WI38 (cell line): ENCODE measurements around the gene PRKRA.

Experiments used
- H3K4me3 ChIP-seq: 2 replicates; pipeline ENCODE4 v1.5.1; 2011; ENCODE audit warnings: low read depth, mild to moderate bottlenecking, control low read depth, low read length
- TF ChIP-seq, protein P1 (sequence below): IDR thresholded peaks from 2 replicates; pipeline ENCODE4 v1.5.1; 2012; ENCODE audit warnings: low read depth, mild to moderate bottlenecking, control low read depth, low read length

The PRKRA gene

GRCh38 chr2:178450774-178451525 lies at the start of gene PRKRA, which contains the start of gene PJVK:
TSS of gene PRKRA (minus strand) at chr2:178451175. CDS start at chr2:178451030, 145 bp downstream.
TSS of gene PJVK (plus strand) at chr2:178451378. CDS start at chr2:178453410, 2,032 bp downstream.
- TF ChIP-seq, protein P1, sequence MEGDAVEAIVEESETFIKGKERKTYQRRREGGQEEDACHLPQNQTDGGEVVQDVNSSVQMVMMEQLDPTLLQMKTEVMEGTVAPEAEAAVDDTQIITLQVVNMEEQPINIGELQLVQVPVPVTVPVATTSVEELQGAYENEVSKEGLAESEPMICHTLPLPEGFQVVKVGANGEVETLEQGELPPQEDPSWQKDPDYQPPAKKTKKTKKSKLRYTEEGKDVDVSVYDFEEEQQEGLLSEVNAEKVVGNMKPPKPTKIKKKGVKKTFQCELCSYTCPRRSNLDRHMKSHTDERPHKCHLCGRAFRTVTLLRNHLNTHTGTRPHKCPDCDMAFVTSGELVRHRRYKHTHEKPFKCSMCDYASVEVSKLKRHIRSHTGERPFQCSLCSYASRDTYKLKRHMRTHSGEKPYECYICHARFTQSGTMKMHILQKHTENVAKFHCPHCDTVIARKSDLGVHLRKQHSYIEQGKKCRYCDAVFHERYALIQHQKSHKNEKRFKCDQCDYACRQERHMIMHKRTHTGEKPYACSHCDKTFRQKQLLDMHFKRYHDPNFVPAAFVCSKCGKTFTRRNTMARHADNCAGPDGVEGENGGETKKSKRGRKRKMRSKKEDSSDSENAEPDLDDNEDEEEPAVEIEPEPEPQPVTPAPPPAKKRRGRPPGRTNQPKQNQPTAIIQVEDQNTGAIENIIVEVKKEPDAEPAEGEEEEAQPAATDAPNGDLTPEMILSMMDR, result no peak

DNA sequence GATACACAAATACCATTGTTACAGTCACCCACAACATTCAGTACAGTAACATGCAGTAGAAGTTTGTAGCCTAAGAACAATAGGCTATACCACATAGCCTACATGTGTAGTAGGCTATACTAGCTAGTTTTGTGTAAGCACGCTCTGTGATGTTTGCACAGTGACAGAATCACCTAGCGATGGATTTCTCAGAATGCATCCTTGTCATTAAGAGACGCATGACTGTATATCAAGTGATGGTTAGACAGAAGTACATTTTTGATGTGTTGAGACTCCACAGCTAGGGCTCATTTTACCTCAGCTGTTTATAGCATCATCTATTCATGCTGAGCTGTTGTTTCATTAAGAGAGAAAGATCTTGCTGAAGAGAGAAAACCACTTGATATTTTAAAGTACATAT lies 48.7 kb upstream of the PRKRA start:
- TF ChIP-seq, protein P1, result no peak

More at GRCh38 chr2:178450774-178451525, at the start of gene PRKRA, which contains the start of gene PJVK:
- H3K4me3 ChIP-seq, result peak within 1 kb of the TSS; percentile 83

DNA sequence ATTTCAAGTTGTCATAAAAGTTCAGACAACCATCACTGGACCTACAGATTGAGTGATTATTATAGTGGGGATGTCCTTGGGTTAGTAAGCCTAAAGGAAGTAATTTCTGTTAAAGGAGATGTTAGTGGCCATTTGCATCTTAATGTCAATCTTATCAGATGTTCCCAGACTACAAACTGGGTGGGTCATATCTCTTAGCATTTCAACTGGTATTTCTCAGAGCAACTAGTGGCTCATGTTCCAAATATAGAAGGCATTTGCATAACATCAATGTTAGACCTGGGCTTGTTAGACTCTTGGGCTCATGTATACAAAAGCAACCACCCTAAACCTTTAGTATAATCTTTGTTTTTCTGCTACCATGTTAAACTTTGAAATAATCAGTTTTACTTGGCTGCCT lies 47.2 kb upstream of the PRKRA start:
- no peak overlapping the region for H3K4me3 ChIP-seq
- TF ChIP-seq, protein P1, result no peak

More for the DNA sequence above, 48.7 kb upstream of the PRKRA start:
- H3K4me3 ChIP-seq, result no peak overlapping the region

DNA sequence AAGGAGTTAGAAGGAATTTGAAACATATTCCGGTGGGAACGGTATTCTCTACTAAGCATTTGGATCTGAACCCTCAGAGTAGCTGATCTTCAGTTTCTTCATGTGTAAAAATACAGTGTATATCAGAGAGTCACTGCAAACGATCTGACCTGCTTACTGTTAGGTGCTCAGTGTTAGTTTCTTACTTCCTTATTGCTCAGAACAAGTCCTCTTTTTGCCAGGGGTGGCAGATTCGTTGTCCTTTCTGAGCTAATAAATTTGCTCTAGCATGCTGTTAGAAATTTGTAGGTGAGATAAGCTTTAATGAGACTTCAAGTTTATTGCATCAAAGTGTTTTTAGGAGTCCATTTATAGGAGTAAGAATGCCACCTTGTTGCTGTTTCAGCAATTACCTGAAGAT lies 45.1 kb upstream of the PRKRA start:
- TF ChIP-seq, protein P1, result no peak
- H3K4me3 ChIP-seq, result no peak overlapping the region

GRCh38 chr2:178491612-178492011 lies 40.6 kb upstream of the PRKRA start:
- TF ChIP-seq, protein P1, result no peak
- H3K4me3 ChIP-seq, result no peak overlapping the region

DNA sequence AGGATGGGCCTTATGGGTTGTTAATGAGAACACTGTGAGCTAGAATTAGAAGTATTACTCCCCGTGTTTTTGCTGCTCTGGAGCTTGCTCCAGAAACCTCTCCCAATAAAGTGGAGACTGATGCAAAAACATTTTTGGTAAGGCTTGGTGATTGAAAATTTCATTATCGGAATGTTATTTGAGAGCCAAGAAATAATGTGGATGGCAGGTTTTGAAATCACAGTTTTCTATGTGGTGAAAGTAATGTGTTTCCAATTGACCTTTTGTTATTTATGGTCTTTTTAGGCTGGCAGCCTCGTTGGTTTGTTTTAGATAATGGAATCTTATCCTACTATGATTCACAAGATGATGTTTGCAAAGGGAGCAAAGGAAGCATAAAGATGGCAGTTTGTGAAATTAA lies 34.4 kb upstream of the PRKRA start:
- H3K4me3 ChIP-seq, result no peak overlapping the region
- TF ChIP-seq, protein P1, result no peak

GRCh38 chr2:178484245-178485041 lies 33.5 kb upstream of the PRKRA start:
- H3K4me3 ChIP-seq, result no peak overlapping the region
- TF ChIP-seq, protein P1, result no peak
